ENCODE results near the gene THSD7B. TPM values are rescaled to one million over a fixed set of nuclear protein-coding genes. Genes with fewer than 3 reads are reported as not detected.

The THSD7B gene
- total RNA-seq, 1 donor from 2014 or later = 1.2 TPM

- TF ChIP-seq EZH2 (IDR thresholded peaks at IDR 0.05) (no peak), CTCF (IDR thresholded peaks at IDR 0.05) (no peak), EZH2phosphoT487 (IDR thresholded peaks at IDR 0.05) (no peak)
- Histone ChIP-seq H3K9ac (no peak overlapping the region), H4K20me1 (ENCODE audit: low read depth) (no peaks in the 10 kb centered on the region), H3K9me3 (ENCODE audit: low read depth) (no peaks in the 10 kb centered on the region), H3K36me3 (no peaks in the 10 kb centered on the region), H3K4me2 (no peak overlapping the region), H3K79me2 (ENCODE audit: low read depth) (no peaks in the 10 kb centered on the region), H2AFZ (replicated peaks) (no peak overlapping the region), H3K4me3 (no peak overlapping the region), H3K27me3 (no peaks in the 10 kb centered on the region), H3K4me1 (no peaks in the 10 kb centered on the region), H3F3A (ENCODE audit: low read depth) (no peaks in the 10 kb centered on the region), H3K27ac (no peak overlapping the region)
- Mint-ChIP-seq H3K4me1 (no peaks in the 10 kb centered on the region), H3K36me3 (no peaks in the 10 kb centered on the region), H3K4me3 (no peak overlapping the region), H3K9me3 (no peaks in the 10 kb centered on the region), H3K27me3 (ENCODE audit: insufficient read depth, low read depth) (no peaks in the 10 kb centered on the region), H3K27ac (no peak overlapping the region)
- DNase-seq (ENCODE audit: low spot score) = no peak
Observed at GRCh38 chr2:136894007-136894634, 128.8 kb downstream of the THSD7B start.

GRCh38 chr2:136901732-136902131, 136.4 kb downstream of the THSD7B start:
- Histone ChIP-seq H2AFZ (replicated peaks) (no peak overlapping the region), H3K4me3 (no peak overlapping the region), H3K4me2 (no peak overlapping the region), H3F3A (ENCODE audit: low read depth) (no peaks in the 10 kb centered on the region), H3K9ac (no peak overlapping the region), H4K20me1 (ENCODE audit: low read depth) (no peaks in the 10 kb centered on the region), H3K4me1 (no peaks in the 10 kb centered on the region), H3K27me3 (no peaks in the 10 kb centered on the region), H3K27ac (no peak overlapping the region), H3K79me2 (ENCODE audit: low read depth) (no peaks in the 10 kb centered on the region), H3K36me3 (no peaks in the 10 kb centered on the region), H3K9me3 (ENCODE audit: low read depth) (no peaks in the 10 kb centered on the region)
- no peak overlapping the region for H3K27ac Mint-ChIP-seq
- H3K4me3 Mint-ChIP-seq = no peak overlapping the region
- no peaks in the 10 kb centered on the region for H3K27me3 Mint-ChIP-seq (ENCODE audit: insufficient read depth, low read depth)
- no peak for DNase-seq (ENCODE audit: low spot score)
- no peak for TF ChIP-seq CTCF (IDR thresholded peaks at IDR 0.05)
- no peak for TF ChIP-seq EZH2 (IDR thresholded peaks at IDR 0.05)
- TF ChIP-seq EZH2phosphoT487 (IDR thresholded peaks at IDR 0.05) = no peak
- H3K4me1 Mint-ChIP-seq = peaks cover 5% of the 10 kb centered on the region
- no peaks in the 10 kb centered on the region for H3K36me3 Mint-ChIP-seq
- no peaks in the 10 kb centered on the region for H3K9me3 Mint-ChIP-seq

- Histone ChIP-seq H3K4me3 (no peak overlapping the region), H4K20me1 (ENCODE audit: low read depth) (no peaks in the 10 kb centered on the region), H3F3A (ENCODE audit: low read depth) (no peaks in the 10 kb centered on the region), H3K4me2 (no peak overlapping the region), H3K27ac (no peak overlapping the region), H3K9me3 (ENCODE audit: low read depth) (no peaks in the 10 kb centered on the region), H2AFZ (replicated peaks) (no peak overlapping the region), H3K4me1 (peaks cover 4% of the 10 kb centered on the region), H3K9ac (no peak overlapping the region), H3K79me2 (ENCODE audit: low read depth) (no peaks in the 10 kb centered on the region), H3K36me3 (no peaks in the 10 kb centered on the region), H3K27me3 (no peaks in the 10 kb centered on the region)
- Mint-ChIP-seq H3K27me3 (ENCODE audit: insufficient read depth, low read depth) (no peaks in the 10 kb centered on the region), H3K36me3 (no peaks in the 10 kb centered on the region), H3K4me3 (no peak overlapping the region), H3K9me3 (no peaks in the 10 kb centered on the region), H3K4me1 (no peaks in the 10 kb centered on the region), H3K27ac (no peak overlapping the region)
- TF ChIP-seq EZH2phosphoT487 (IDR thresholded peaks at IDR 0.05) = no peak
- DNase-seq (ENCODE audit: low spot score) = no peak
Observed at GRCh38 chr2:136905779-136906178, 140.4 kb downstream of the THSD7B start.

GRCh38 chr2:136909777-136910176, 144.4 kb downstream of the THSD7B start:
- Histone ChIP-seq H3K4me1 (peaks cover 4% of the 10 kb centered on the region), H3K36me3 (no peaks in the 10 kb centered on the region), H3K9ac (no peak overlapping the region), H3K27me3 (no peaks in the 10 kb centered on the region), H3K27ac (no peak overlapping the region), H3K9me3 (ENCODE audit: low read depth) (no peaks in the 10 kb centered on the region), H3K4me3 (no peak overlapping the region), H4K20me1 (ENCODE audit: low read depth) (no peaks in the 10 kb centered on the region), H3K4me2 (no peak overlapping the region), H2AFZ (replicated peaks) (no peak overlapping the region), H3K79me2 (ENCODE audit: low read depth) (no peaks in the 10 kb centered on the region), H3F3A (ENCODE audit: low read depth) (no peaks in the 10 kb centered on the region)
- H3K9me3 Mint-ChIP-seq = peaks cover 9% of the 10 kb centered on the region
- no peak overlapping the region for H3K27ac Mint-ChIP-seq
- no peak for TF ChIP-seq EZH2 (IDR thresholded peaks at IDR 0.05)
- no peak overlapping the region for H3K4me3 Mint-ChIP-seq
- peaks cover 6% of the 10 kb centered on the region for H3K27me3 Mint-ChIP-seq (ENCODE audit: insufficient read depth, low read depth)
- H3K36me3 Mint-ChIP-seq = peaks cover 2% of the 10 kb centered on the region
- peaks cover 3% of the 10 kb centered on the region for H3K4me1 Mint-ChIP-seq
- no peak for DNase-seq (ENCODE audit: low spot score)

All from neural progenitor cell (in vitro differentiated cells).